MM.1S (cell line): ENCODE measurements around the gene STIL.
A peak's percentile ranks its signal among the peaks of the same experiment; 100 is the strongest.

Source experiments
- CTCF ChIP-seq: fragments of 300-600 bp; sonication (generic); IDR thresholded peaks from 2 replicates; pipeline ENCODE4 v1.5.1; 2016; ENCODE audit warnings: antibody characterized with exemption, low read length, mixed read lengths
- EZH2 ChIP-seq: fragments of 300-600 bp; sonication (generic); optimal IDR thresholded peaks from 2 replicates; pipeline ENCODE3; 2017; ENCODE audit warnings: low read depth, mild to moderate bottlenecking, antibody characterized with exemption, low read length, mixed read lengths
- EZH2phosphoT487 ChIP-seq: fragments of 300-600 bp; sonication (generic); IDR thresholded peaks from 2 replicates; pipeline ENCODE4 v1.6.1; 2018; ENCODE audit warnings: antibody characterized with exemption, low read length

DNA sequence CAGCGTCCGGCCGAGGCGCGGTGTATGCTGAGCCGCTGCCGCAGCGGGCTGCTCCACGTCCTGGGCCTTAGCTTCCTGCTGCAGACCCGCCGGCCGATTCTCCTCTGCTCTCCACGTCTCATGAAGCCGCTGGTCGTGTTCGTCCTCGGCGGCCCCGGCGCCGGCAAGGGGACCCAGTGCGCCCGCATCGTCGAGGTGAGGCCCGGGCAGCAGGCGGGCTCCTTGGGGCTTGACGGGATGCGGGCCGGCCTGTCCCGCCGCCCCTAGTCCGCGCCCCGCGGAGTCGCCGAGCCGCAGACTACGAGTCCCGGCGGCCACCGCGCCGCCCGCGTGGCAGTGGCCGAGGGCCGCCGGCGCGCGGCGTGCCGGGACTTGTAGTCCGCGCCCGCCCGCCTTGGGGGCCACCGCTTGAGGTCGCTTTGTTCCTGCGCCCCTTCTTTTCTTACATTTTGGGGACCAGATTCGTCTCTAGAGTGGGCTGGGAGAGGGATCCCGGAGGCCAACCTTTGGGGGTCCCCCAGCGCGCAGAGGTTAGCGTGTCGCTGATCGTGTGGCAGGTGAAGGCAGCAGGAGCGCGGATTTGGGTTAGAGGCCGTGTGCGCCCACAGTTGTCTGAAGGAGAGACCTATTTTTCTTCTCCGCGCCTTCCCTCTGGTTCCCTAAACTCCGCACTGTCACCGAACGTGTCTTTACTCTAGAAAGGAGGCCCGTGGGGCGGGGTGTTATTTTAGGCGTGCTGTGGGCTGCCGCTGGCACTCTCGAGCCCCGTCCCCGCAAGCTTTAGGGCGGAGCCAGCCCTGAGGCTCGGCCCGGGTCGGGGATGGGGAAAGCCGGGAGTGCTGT lies 20.2 kb upstream of the STIL start:
- peak; percentile 25 for TF ChIP-seq CTCF
- TF ChIP-seq EZH2: no peak
- TF ChIP-seq EZH2phosphoT487: no peak
